ENCODE data around the gene COX4I2. TPM values are rescaled to one million over a fixed set of nuclear protein-coding genes. Genes with fewer than 3 reads are reported as not detected.

Gene COX4I2
- polyA plus RNA-seq (not detected in 2 replicates), polyA minus RNA-seq (not detected in 2 replicates)

- Histone ChIP-seq H3K4me3 (ENCODE audit: low read length) (no peak within 1 kb of the TSS), H3K4me2 (ENCODE audit: low read length) (no peak within 1 kb of the TSS), H3F3A (ENCODE audit: insufficient read depth, low read length, poor library complexity, severe bottlenecking) (no peaks in the 10 kb centered on the region), H3K9ac (ENCODE audit: low read length) (no peak within 1 kb of the TSS), H3K9me3 (ENCODE audit: low read length) (no peaks in the 10 kb centered on the region), H4K20me1 (ENCODE audit: insufficient read depth) (no peaks in the 10 kb centered on the region), H2AFZ (ENCODE audit: low read depth, low read length) (no peak within 1 kb of the TSS), H3K36me3 (ENCODE audit: insufficient read depth, low read length) (no peaks in the 10 kb centered on the region), H3K27ac (ENCODE audit: low read length) (no peak within 1 kb of the TSS), H3K79me2 (replicated peaks; ENCODE audit: insufficient read depth, low read length) (no peaks in the 10 kb centered on the region), H3K27me3 (ENCODE audit: insufficient read depth, low read depth, low read length) (no peaks in the 10 kb centered on the region), H3K9me2 (ENCODE audit: insufficient read depth, low read length) (no peaks in the 10 kb centered on the region)
- no peak for TF ChIP-seq MXI1 (conservative IDR thresholded peaks at IDR 0.05; ENCODE audit: poor library complexity, severe bottlenecking)
- TF ChIP-seq TAF1 (IDR thresholded peaks at IDR 0.05; ENCODE audit: low read depth): no peak
- TF ChIP-seq REST (IDR thresholded peaks at IDR 0.05; ENCODE audit: borderline replicate concordance): no peak
- TF ChIP-seq POLR2AphosphoS5 (IDR thresholded peaks at IDR 0.05): no peak
- no peak for TF ChIP-seq EP300 (conservative IDR thresholded peaks at IDR 0.05; ENCODE audit: poor library complexity, severe bottlenecking)
- no peak for TF ChIP-seq EZH2 (IDR thresholded peaks at IDR 0.05; ENCODE audit: borderline replicate concordance, insufficient read depth, low read length, poor library complexity, severe bottlenecking)
- no peak for TF ChIP-seq CTCF (IDR thresholded peaks at IDR 0.05; ENCODE audit: poor library complexity, severe bottlenecking)
Observed at GRCh38 chr20:31637660-31638059, at the start of gene COX4I2. Gene COX4I2 (plus strand): TSS chr20:31637912. CDS start chr20:31639018, 1,106 bp downstream.

- H3K9me3 ChIP-seq (ENCODE audit: low read length): no peaks in the 10 kb centered on the region
- H3F3A ChIP-seq (ENCODE audit: insufficient read depth, low read length, poor library complexity, severe bottlenecking): no peaks in the 10 kb centered on the region
- H3K27ac ChIP-seq (ENCODE audit: low read length): no peak overlapping the region
- no peaks in the 10 kb centered on the region for H3K9me2 ChIP-seq (ENCODE audit: insufficient read depth, low read length)
- H3K36me3 ChIP-seq (ENCODE audit: insufficient read depth, low read length): no peaks in the 10 kb centered on the region
- H4K20me1 ChIP-seq (ENCODE audit: insufficient read depth): no peaks in the 10 kb centered on the region
- H3K9ac ChIP-seq (ENCODE audit: low read length): no peak overlapping the region
- H3K4me2 ChIP-seq (ENCODE audit: low read length): no peak overlapping the region
- no peaks in the 10 kb centered on the region for H3K79me2 ChIP-seq (replicated peaks; ENCODE audit: insufficient read depth, low read length)
- H2AFZ ChIP-seq (ENCODE audit: low read depth, low read length): no peak overlapping the region
- peaks cover 24% of the 10 kb centered on the region for H3K27me3 ChIP-seq (ENCODE audit: insufficient read depth, low read depth, low read length)
- no peak overlapping the region for H3K4me3 ChIP-seq (ENCODE audit: low read length)
- TF ChIP-seq EP300 (conservative IDR thresholded peaks at IDR 0.05; ENCODE audit: poor library complexity, severe bottlenecking): no peak
- TF ChIP-seq REST (IDR thresholded peaks at IDR 0.05; ENCODE audit: borderline replicate concordance): no peak
- no peak for TF ChIP-seq EZH2 (IDR thresholded peaks at IDR 0.05; ENCODE audit: borderline replicate concordance, insufficient read depth, low read length, poor library complexity, severe bottlenecking)
- no peak for TF ChIP-seq RAD21 (conservative IDR thresholded peaks at IDR 0.05)
- TF ChIP-seq POLR2AphosphoS5 (IDR thresholded peaks at IDR 0.05): no peak
- no peak for TF ChIP-seq SMC3 (conservative IDR thresholded peaks at IDR 0.05; ENCODE audit: poor library complexity)
- TF ChIP-seq TAF1 (IDR thresholded peaks at IDR 0.05; ENCODE audit: low read depth): no peak
- no peak for TF ChIP-seq MXI1 (conservative IDR thresholded peaks at IDR 0.05; ENCODE audit: poor library complexity, severe bottlenecking)
- no peak for TF ChIP-seq CTCF (IDR thresholded peaks at IDR 0.05; ENCODE audit: poor library complexity, severe bottlenecking)
Observed at GRCh38 chr20:31590717-31591225, 46.9 kb upstream of the COX4I2 start.

Measured in neural cell (in vitro differentiated cells).